ENCODE measurements around the gene MMP28. TPM values are rescaled to one million over a fixed set of nuclear protein-coding genes. Genes with fewer than 3 reads are reported as not detected.
A peak's percentile ranks its signal among the peaks of the same experiment; 100 is the strongest.

The MMP28 gene
- total RNA-seq, 1 experiment from 2014 or later = 0.40 TPM

GRCh38 chr17:35797918-35798317 is 2.5 kb upstream of the MMP28 start:
- no peak for DNase-seq (ENCODE audit: low read depth)

GRCh38 chr17:35797370-35797769 is 1.9 kb upstream of the MMP28 start:
- no peak for DNase-seq (ENCODE audit: low read depth)

- no peak for DNase-seq (ENCODE audit: low read depth)
Observed at GRCh38 chr17:35796942-35797341, 1.5 kb upstream of the MMP28 start.

GRCh38 chr17:35795871-35796265 is 427 bp upstream of the MMP28 start:
- no peak for DNase-seq (ENCODE audit: low read depth)

GRCh38 chr17:35793257-35793656 is 2.2 kb downstream of the MMP28 start:
- no peak for DNase-seq (ENCODE audit: low read depth)

GRCh38 chr17:35791681-35792350 is 3.6 kb downstream of the MMP28 start:
- DNase-seq (ENCODE audit: low read depth) = no peak

- DNase-seq (ENCODE audit: low read depth) = no peak
Observed at GRCh38 chr17:35790841-35791240, 4.6 kb downstream of the MMP28 start.

- peak; percentile 85 for DNase-seq (ENCODE audit: low read depth)
Observed at GRCh38 chr17:35788477-35789368, 6.7 kb downstream of the MMP28 start.

- no peak for DNase-seq (ENCODE audit: low read depth)
Observed at GRCh38 chr17:35786941-35787432, 8.5 kb downstream of the MMP28 start.

- DNase-seq (ENCODE audit: low read depth) = no peak
Observed at GRCh38 chr17:35784895-35785294, 10.5 kb downstream of the MMP28 start.

GRCh38 chr17:35780950-35781349 is 14.5 kb downstream of the MMP28 start:
- no peak for DNase-seq (ENCODE audit: low read depth)

- DNase-seq (ENCODE audit: low read depth) = no peak
Observed at GRCh38 chr17:35778641-35779196, 16.7 kb downstream of the MMP28 start.

GRCh38 chr17:35775583-35775982 is 19.9 kb downstream of the MMP28 start:
- no peak for DNase-seq (ENCODE audit: low read depth)

GRCh38 chr17:35775039-35775438 is 20.4 kb downstream of the MMP28 start:
- DNase-seq (ENCODE audit: low read depth) = no peak

- peak; percentile 70 for DNase-seq (ENCODE audit: low read depth)
Observed at GRCh38 chr17:35774499-35774898, 20.9 kb downstream of the MMP28 start.

GRCh38 chr17:35773679-35774425 is 21.6 kb downstream of the MMP28 start:
- no peak for DNase-seq (ENCODE audit: low read depth)

GRCh38 chr17:35773129-35773528 is 22.3 kb downstream of the MMP28 start:
- DNase-seq (ENCODE audit: low read depth) = no peak

- no peak for DNase-seq (ENCODE audit: low read depth)
Observed at GRCh38 chr17:35769895-35770486, 25.4 kb downstream of the MMP28 start.

- DNase-seq (ENCODE audit: low read depth) = no peak
Observed at GRCh38 chr17:35768797-35769196, 26.6 kb downstream of the MMP28 start.

- no peak for DNase-seq (ENCODE audit: low read depth)
Observed at GRCh38 chr17:35766903-35767510, 28.4 kb downstream of the MMP28 start.

- no peak for DNase-seq (ENCODE audit: low read depth)
Observed at GRCh38 chr17:35766489-35766877, 29.0 kb downstream of the MMP28 start.

All from Daoy (cell line).